Stomach (tissue), 4 donors: ENCODE results near the gene RHEX.

Source experiments
- EP300 ChIP-seq: sonication (generic); formaldehyde crosslinking; IDR thresholded peaks from one replicate; pipeline ENCODE4 v1.6.1; 2017; ENCODE audit warnings: antibody characterized with exemption
- POLR2A ChIP-seq, 4 donors: fragments of 450-650 bp; IDR thresholded peaks; one replicate each; pipeline ENCODE4 v1.6.1; 2016; ENCODE audit warnings: antibody characterized with exemption in 4 of 4, control low read depth in 2 of 4, mild to moderate bottlenecking in 1 of 4, moderate library complexity in 1 of 4
- POLR2AphosphoS5 ChIP-seq, 3 donors: sonication (generic); formaldehyde crosslinking; IDR thresholded peaks; one replicate each; pipeline ENCODE4 v1.6.1; 2016; ENCODE audit warnings: antibody characterized with exemption in 3 of 3
- TF ChIP-seq, protein P1 (sequence below), 7 experiments: fragments of 450-650 bp in 4 of 7; fragments of 200-600 bp in 3 of 7; sonication (generic) in 3 of 7; IDR thresholded peaks; one replicate each; pipeline ENCODE4 v1.5.1; 2016 to 2019; ENCODE audit warnings: antibody characterized with exemption in 7 of 7, control low read depth in 2 of 7, mild to moderate bottlenecking in 1 of 7

DNA sequence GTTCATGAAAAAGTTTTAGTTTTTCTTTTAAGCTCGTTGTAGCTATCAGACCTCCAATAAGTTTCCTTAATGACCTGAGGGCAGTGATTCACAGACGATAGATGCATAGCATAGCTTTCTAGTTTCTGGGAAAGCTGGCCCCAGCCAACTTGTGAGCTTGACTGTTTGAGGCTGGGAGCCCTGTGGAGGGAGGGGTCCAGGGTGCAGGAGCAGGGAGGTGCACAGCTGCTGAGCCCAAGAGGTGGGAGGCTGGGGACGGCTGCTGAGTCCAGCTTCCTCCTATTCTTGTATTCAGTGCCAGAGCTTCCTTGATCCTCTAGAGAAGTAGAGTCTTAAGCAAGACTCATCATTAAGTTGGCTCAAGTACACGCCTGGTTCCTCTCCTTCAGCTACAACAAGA is 75.2 kb downstream of the RHEX start:
- TF ChIP-seq POLR2AphosphoS5 (IDR thresholded peaks at IDR 0.05) (no peak), POLR2A (IDR thresholded peaks at IDR 0.05) (no peak), EP300 (no peak)
- TF ChIP-seq, protein P1, sequence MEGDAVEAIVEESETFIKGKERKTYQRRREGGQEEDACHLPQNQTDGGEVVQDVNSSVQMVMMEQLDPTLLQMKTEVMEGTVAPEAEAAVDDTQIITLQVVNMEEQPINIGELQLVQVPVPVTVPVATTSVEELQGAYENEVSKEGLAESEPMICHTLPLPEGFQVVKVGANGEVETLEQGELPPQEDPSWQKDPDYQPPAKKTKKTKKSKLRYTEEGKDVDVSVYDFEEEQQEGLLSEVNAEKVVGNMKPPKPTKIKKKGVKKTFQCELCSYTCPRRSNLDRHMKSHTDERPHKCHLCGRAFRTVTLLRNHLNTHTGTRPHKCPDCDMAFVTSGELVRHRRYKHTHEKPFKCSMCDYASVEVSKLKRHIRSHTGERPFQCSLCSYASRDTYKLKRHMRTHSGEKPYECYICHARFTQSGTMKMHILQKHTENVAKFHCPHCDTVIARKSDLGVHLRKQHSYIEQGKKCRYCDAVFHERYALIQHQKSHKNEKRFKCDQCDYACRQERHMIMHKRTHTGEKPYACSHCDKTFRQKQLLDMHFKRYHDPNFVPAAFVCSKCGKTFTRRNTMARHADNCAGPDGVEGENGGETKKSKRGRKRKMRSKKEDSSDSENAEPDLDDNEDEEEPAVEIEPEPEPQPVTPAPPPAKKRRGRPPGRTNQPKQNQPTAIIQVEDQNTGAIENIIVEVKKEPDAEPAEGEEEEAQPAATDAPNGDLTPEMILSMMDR (IDR thresholded peaks at IDR 0.05), result no peak
